Measurements from ENCODE around the gene DENND6A. TPM values are rescaled to one million over a fixed set of nuclear protein-coding genes. Genes with fewer than 3 reads are reported as not detected.

Gene DENND6A
- polyA plus RNA-seq, 1 experiment, result 10.8 TPM

DNA sequence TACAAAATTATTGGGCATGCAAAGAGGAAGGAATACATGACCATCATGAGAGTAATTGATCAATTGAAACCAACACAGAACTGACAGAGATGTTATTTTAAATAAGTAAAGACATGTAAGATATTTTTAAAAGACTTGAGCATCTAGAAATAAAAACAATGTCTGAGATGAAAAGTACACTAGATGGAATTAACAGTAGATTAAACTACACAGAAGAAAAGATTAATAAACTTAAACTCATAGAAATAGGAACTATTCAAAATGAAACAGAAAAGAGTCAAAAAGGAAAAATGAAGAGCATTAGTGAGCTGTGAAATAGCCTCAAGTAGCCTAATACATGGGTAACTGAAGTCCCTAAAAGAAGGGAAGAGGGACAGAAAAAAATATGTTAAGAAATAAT is 87.2 kb downstream of the DENND6A start:
- ChIA-PET CTCF (no interaction called here), POLR2A (no interaction called here)
- Histone ChIP-seq H3K4me3 (ENCODE audit: low read depth, low read length) (no peak overlapping the region), H3K27ac (ENCODE audit: low read depth, low read length) (no peak overlapping the region), H3K9me3 (ENCODE audit: control insufficient read depth, insufficient read depth, low read length) (no peaks in the 10 kb centered on the region), H3K27me3 (ENCODE audit: control insufficient read depth, insufficient read depth, low read length) (no peaks in the 10 kb centered on the region)
- TF ChIP-seq CTCF (IDR thresholded peaks at IDR 0.05; ENCODE audit: low read depth, low read length), result no peak
- no peak for DNase-seq (ENCODE audit: low read depth, low spot score)

DNA sequence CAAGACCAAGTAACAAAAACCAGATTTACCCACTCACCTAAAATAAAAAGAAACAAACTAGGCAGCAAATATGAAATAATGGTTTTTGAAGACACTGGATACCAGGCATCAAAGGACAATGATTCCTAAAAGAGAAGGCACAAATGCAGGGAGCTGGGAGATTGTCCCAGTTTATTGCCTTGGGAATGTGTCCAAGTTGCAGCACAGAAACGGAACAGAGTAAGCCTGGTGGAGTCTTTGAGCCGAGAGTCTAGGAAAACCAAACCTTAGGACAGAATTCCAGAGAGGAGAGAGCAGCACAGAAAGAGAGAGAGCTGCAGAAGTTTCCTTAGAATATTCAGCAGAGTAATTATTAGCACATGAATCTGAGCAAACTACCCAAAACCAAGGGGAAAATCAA is 87.9 kb downstream of the DENND6A start:
- no peak for DNase-seq (ENCODE audit: low read depth, low spot score)
- H3K27me3 ChIP-seq (ENCODE audit: control insufficient read depth, insufficient read depth, low read length), result no peaks in the 10 kb centered on the region
- no peak for TF ChIP-seq CTCF (IDR thresholded peaks at IDR 0.05; ENCODE audit: low read depth, low read length)
- no peaks in the 10 kb centered on the region for H3K9me3 ChIP-seq (ENCODE audit: control insufficient read depth, insufficient read depth, low read length)
- ChIA-PET CTCF (no interaction called here), POLR2A (no interaction called here)
- no peak overlapping the region for H3K27ac ChIP-seq (ENCODE audit: low read depth, low read length)
- no peak overlapping the region for H3K4me3 ChIP-seq (ENCODE audit: low read depth, low read length)

DNA sequence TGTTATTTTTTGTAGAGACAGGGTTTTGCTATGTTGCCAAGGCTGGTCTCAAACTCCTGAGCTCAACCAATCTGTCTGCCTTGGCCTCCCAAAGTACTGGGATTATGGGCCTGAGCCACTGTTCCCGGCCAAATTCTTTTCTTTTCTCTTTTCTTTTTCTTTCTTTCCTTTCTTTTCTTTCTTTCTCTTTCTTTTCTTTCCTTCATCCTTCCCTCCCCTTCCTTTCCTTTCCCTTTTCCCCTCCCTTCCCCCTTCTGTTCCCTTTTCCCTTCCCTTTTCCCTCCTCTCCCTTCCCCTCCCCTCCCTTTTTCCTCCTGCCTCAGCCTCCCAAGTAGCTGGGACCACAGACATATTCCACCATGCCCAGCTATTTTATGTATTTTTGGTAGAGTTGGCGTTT is 92.7 kb downstream of the DENND6A start:
- ChIA-PET CTCF (no interaction called here), POLR2A (no interaction called here)
- TF ChIP-seq CTCF (IDR thresholded peaks at IDR 0.05; ENCODE audit: low read depth, low read length), result no peak
- no peak overlapping the region for H3K27ac ChIP-seq (ENCODE audit: low read depth, low read length)
- H3K27me3 ChIP-seq (ENCODE audit: control insufficient read depth, insufficient read depth, low read length), result no peaks in the 10 kb centered on the region
- H3K9me3 ChIP-seq (ENCODE audit: control insufficient read depth, insufficient read depth, low read length), result no peaks in the 10 kb centered on the region; the same call in 1 of the 2 replicates
- no peak overlapping the region for H3K4me3 ChIP-seq (ENCODE audit: low read depth, low read length)
- no peak for DNase-seq (ENCODE audit: low read depth, low spot score)

GRCh38 chr3:57598765-57599360 is 94.0 kb downstream of the DENND6A start:
- no peaks in the 10 kb centered on the region for H3K27me3 ChIP-seq (ENCODE audit: control insufficient read depth, insufficient read depth, low read length)
- H3K4me3 ChIP-seq (ENCODE audit: low read depth, low read length), result peak overlapping the region; percentile 77
- H3K9me3 ChIP-seq (ENCODE audit: control insufficient read depth, insufficient read depth, low read length), result no peaks in the 10 kb centered on the region; the same call in 1 of the 2 replicates
- peak overlapping the region; percentile 98 for H3K27ac ChIP-seq (ENCODE audit: low read depth, low read length)
- POLR2A ChIA-PET, result interaction anchor here (0.7 kb wide), 1 partner anchor 10 kb away, joined by 4 read pairs; no protein-coding TSS in a partner anchor
- TF ChIP-seq CTCF (IDR thresholded peaks at IDR 0.05; ENCODE audit: low read depth, low read length), result no peak
- DNase-seq (ENCODE audit: low read depth, low spot score), result no peak
- CTCF ChIA-PET, result interaction anchor here (0.6 to 1.5 kb wide), 3 partner anchors 52 to 254 kb away, joined by 3 to 7 read pairs (median 5); no protein-coding TSS in a partner anchor

GRCh38 chr3:57597127-57597923 is 95.6 kb downstream of the DENND6A start, which contains the start of gene ARF4:
Gene ARF4 (minus strand): TSS chr3:57597344. CDS start chr3:57597140, 204 bp downstream.
- peak; percentile 99 for DNase-seq (ENCODE audit: low read depth, low spot score)
- Histone ChIP-seq H3K4me3 (ENCODE audit: low read depth, low read length) (peak within 1 kb of the TSS; percentile 100), H3K27ac (ENCODE audit: low read depth, low read length) (peak within 1 kb of the TSS; percentile 100), H3K9me3 (ENCODE audit: control insufficient read depth, insufficient read depth, low read length) (no peaks in the 10 kb centered on the region; the same call in 1 of the 2 replicates), H3K27me3 (ENCODE audit: control insufficient read depth, insufficient read depth, low read length) (no peaks in the 10 kb centered on the region)
- CTCF ChIA-PET, result interaction anchor here (0.6 kb wide), 1 partner anchor 502 kb away, joined by 3 read pairs; no protein-coding TSS in a partner anchor
- POLR2A ChIA-PET, result interaction anchor here (0.6 to 2.7 kb wide), 12 partner anchors 9 to 709 kb away, joined by 3 to 14 read pairs (median 4); partner anchors contain the start of genes DENND6A, HTD2, PDE12 and RPP14
- peak; percentile 23 for TF ChIP-seq CTCF (IDR thresholded peaks at IDR 0.05; ENCODE audit: low read depth, low read length)

Measured in AG04450 (cell line).